Central memory CD8-positive, alpha-beta T cell (primary cell): Measurements from ENCODE around the gene NUB1.

Source experiments
- ATAC-seq: fragments of 150-1000 bp; cut with Tn5 transposase; replicated peaks from 2 replicates; pipeline ENCODE4 v1.10.0; 2022; ENCODE audit warnings: mild to moderate bottlenecking, moderate FRiP score, moderate number of reproducible peaks; ENCODE audit not compliant: poor library complexity, severe bottlenecking; ENCODE audit errors: extremely low read depth
- DNase-seq, 2 donors: peaks; one replicate each; pipeline ENCODE4 v3.0.0; 2021; ENCODE audit warnings: low spot score in 2 of 2
- H3K27ac Mint-ChIP-seq: one replicate; pipeline ENCODE4 v1.8.0; 2022; ENCODE audit warnings: low read depth, mild to moderate bottlenecking, moderate library complexity, mixed read lengths
- H3K27me3 Mint-ChIP-seq: one replicate; pipeline ENCODE4 v1.8.0; 2022; ENCODE audit warnings: mixed read lengths
- H3K36me3 Mint-ChIP-seq: one replicate; pipeline ENCODE4 v1.8.0; 2022; ENCODE audit warnings: mild to moderate bottlenecking, moderate library complexity, mixed read lengths; ENCODE audit not compliant: insufficient read depth
- H3K4me1 Mint-ChIP-seq: one replicate; pipeline ENCODE4 v1.8.0; 2022; ENCODE audit warnings: mixed read lengths
- H3K4me3 Mint-ChIP-seq: one replicate; pipeline ENCODE4 v1.8.0; 2022; ENCODE audit warnings: mild to moderate bottlenecking, moderate library complexity, mixed read lengths
- H3K9me3 Mint-ChIP-seq: one replicate; pipeline ENCODE4 v1.8.0; 2022; ENCODE audit warnings: mixed read lengths

The NUB1 gene

GRCh38 chr7:151319189-151319588, 22.4 kb upstream of the NUB1 start:
- DNase-seq, result no peak
- H3K9me3 Mint-ChIP-seq, result peaks cover 6% of the 10 kb centered on the region
- H3K4me3 Mint-ChIP-seq, result no peak overlapping the region
- no peak for ATAC-seq
- H3K36me3 Mint-ChIP-seq, result no peaks in the 10 kb centered on the region
- H3K27ac Mint-ChIP-seq, result no peak overlapping the region
- H3K27me3 Mint-ChIP-seq, result no peaks in the 10 kb centered on the region
- H3K4me1 Mint-ChIP-seq, result no peaks in the 10 kb centered on the region

GRCh38 chr7:151320263-151320845, 21.3 kb upstream of the NUB1 start:
- Mint-ChIP-seq H3K36me3 (no peaks in the 10 kb centered on the region), H3K27me3 (no peaks in the 10 kb centered on the region), H3K4me1 (no peaks in the 10 kb centered on the region), H3K4me3 (no peak overlapping the region), H3K9me3 (peaks cover 6% of the 10 kb centered on the region), H3K27ac (no peak overlapping the region)
- no peak for ATAC-seq
- no peak for DNase-seq

- Mint-ChIP-seq H3K4me3 (no peak overlapping the region), H3K9me3 (peaks cover 6% of the 10 kb centered on the region), H3K4me1 (no peaks in the 10 kb centered on the region), H3K36me3 (no peaks in the 10 kb centered on the region), H3K27me3 (no peaks in the 10 kb centered on the region), H3K27ac (no peak overlapping the region)
- no peak for ATAC-seq
- no peak for DNase-seq
These were observed 20.3 kb upstream of the NUB1 start for GRCh38 chr7:151321341-151321740.

- H3K9me3 Mint-ChIP-seq, result peaks cover 6% of the 10 kb centered on the region
- DNase-seq (no peak), ATAC-seq (no peak)
- no peak overlapping the region for H3K4me3 Mint-ChIP-seq
- no peaks in the 10 kb centered on the region for H3K27me3 Mint-ChIP-seq
- H3K36me3 Mint-ChIP-seq, result no peaks in the 10 kb centered on the region
- H3K27ac Mint-ChIP-seq, result no peak overlapping the region
- no peaks in the 10 kb centered on the region for H3K4me1 Mint-ChIP-seq
These were observed 18.7 kb upstream of the NUB1 start for GRCh38 chr7:151322906-151323305.

GRCh38 chr7:151327022-151327421, 14.6 kb upstream of the NUB1 start:
- Mint-ChIP-seq H3K4me1 (no peaks in the 10 kb centered on the region), H3K4me3 (no peak overlapping the region), H3K9me3 (no peaks in the 10 kb centered on the region), H3K27ac (no peak overlapping the region), H3K27me3 (no peaks in the 10 kb centered on the region), H3K36me3 (no peaks in the 10 kb centered on the region)
- DNase-seq (no peak), ATAC-seq (no peak)

- no peak for DNase-seq
- H3K4me3 Mint-ChIP-seq, result no peak overlapping the region
These were observed 14.0 kb upstream of the NUB1 start for GRCh38 chr7:151327659-151328058.

GRCh38 chr7:151330181-151330580, 11.4 kb upstream of the NUB1 start:
- H3K27ac Mint-ChIP-seq, result no peak overlapping the region
- H3K36me3 Mint-ChIP-seq, result no peaks in the 10 kb centered on the region
- ATAC-seq (no peak), DNase-seq (no peak)
- H3K27me3 Mint-ChIP-seq, result peaks cover 9% of the 10 kb centered on the region
- H3K9me3 Mint-ChIP-seq, result no peaks in the 10 kb centered on the region
- H3K4me1 Mint-ChIP-seq, result no peaks in the 10 kb centered on the region
- H3K4me3 Mint-ChIP-seq, result no peak overlapping the region

More at GRCh38 chr7:151327659-151328058, 14.0 kb upstream of the NUB1 start:
- no peaks in the 10 kb centered on the region for H3K36me3 Mint-ChIP-seq
- no peak overlapping the region for H3K27ac Mint-ChIP-seq
- peaks cover under 1% of the 10 kb centered on the region for H3K27me3 Mint-ChIP-seq
- ATAC-seq, result no peak
- H3K4me1 Mint-ChIP-seq, result no peaks in the 10 kb centered on the region
- no peaks in the 10 kb centered on the region for H3K9me3 Mint-ChIP-seq

GRCh38 chr7:151330661-151331060, 11.0 kb upstream of the NUB1 start:
- Mint-ChIP-seq H3K4me1 (no peaks in the 10 kb centered on the region), H3K9me3 (no peaks in the 10 kb centered on the region), H3K4me3 (no peak overlapping the region), H3K36me3 (no peaks in the 10 kb centered on the region), H3K27ac (no peak overlapping the region), H3K27me3 (peaks cover 9% of the 10 kb centered on the region)
- no peak for DNase-seq
- no peak for ATAC-seq

- no peak for ATAC-seq
- H3K27me3 Mint-ChIP-seq, result peaks cover 9% of the 10 kb centered on the region
- no peak overlapping the region for H3K4me3 Mint-ChIP-seq
- DNase-seq, result no peak
- H3K36me3 Mint-ChIP-seq, result no peaks in the 10 kb centered on the region
- peaks cover 2% of the 10 kb centered on the region for H3K4me1 Mint-ChIP-seq
- no peaks in the 10 kb centered on the region for H3K9me3 Mint-ChIP-seq
- no peak overlapping the region for H3K27ac Mint-ChIP-seq
These were observed 7.0 kb upstream of the NUB1 start for GRCh38 chr7:151334628-151335027.

GRCh38 chr7:151336027-151336708, 5.4 kb upstream of the NUB1 start:
- Mint-ChIP-seq H3K36me3 (peaks cover 3% of the 10 kb centered on the region), H3K4me1 (peaks cover 17% of the 10 kb centered on the region), H3K27ac (no peak overlapping the region), H3K27me3 (peaks cover 9% of the 10 kb centered on the region), H3K4me3 (no peak overlapping the region), H3K9me3 (no peaks in the 10 kb centered on the region)
- DNase-seq, result no peak
- ATAC-seq, result no peak

- H3K9me3 Mint-ChIP-seq, result no peaks in the 10 kb centered on the region
- H3K36me3 Mint-ChIP-seq, result peaks cover 3% of the 10 kb centered on the region
These were observed 4.3 kb upstream of the NUB1 start for GRCh38 chr7:151337346-151337745.

GRCh38 chr7:151338809-151339208, 2.8 kb upstream of the NUB1 start:
- Mint-ChIP-seq H3K4me3 (no peak overlapping the region), H3K9me3 (no peaks in the 10 kb centered on the region), H3K27me3 (no peaks in the 10 kb centered on the region), H3K36me3 (peaks cover 9% of the 10 kb centered on the region), H3K27ac (no peak overlapping the region), H3K4me1 (peaks cover 17% of the 10 kb centered on the region)
- ATAC-seq (no peak), DNase-seq (no peak)

More at GRCh38 chr7:151337346-151337745, 4.3 kb upstream of the NUB1 start:
- H3K27me3 Mint-ChIP-seq, result peaks cover 9% of the 10 kb centered on the region
- H3K4me3 Mint-ChIP-seq, result no peak overlapping the region
- H3K27ac Mint-ChIP-seq, result no peak overlapping the region
- peaks cover 17% of the 10 kb centered on the region for H3K4me1 Mint-ChIP-seq
- no peak for ATAC-seq
- DNase-seq, result no peak

- no peak for DNase-seq
- no peaks in the 10 kb centered on the region for H3K9me3 Mint-ChIP-seq
- no peak for ATAC-seq
- peaks cover 12% of the 10 kb centered on the region for H3K36me3 Mint-ChIP-seq
- H3K4me1 Mint-ChIP-seq, result peaks cover 17% of the 10 kb centered on the region
- peak overlapping the region; percentile 90 for H3K27ac Mint-ChIP-seq
- no peaks in the 10 kb centered on the region for H3K27me3 Mint-ChIP-seq
- H3K4me3 Mint-ChIP-seq, result peak overlapping the region; percentile 83
These were observed 1.8 kb upstream of the NUB1 start for GRCh38 chr7:151339651-151340382.
